ENCODE measurements around the gene PDE3A. TPM values are rescaled to one million over a fixed set of nuclear protein-coding genes. Genes with fewer than 3 reads are reported as not detected.

PDE3A gene
- total and polyA plus RNA-seq, 2 experiments from 2014 or later = 11.1 to 61.6 TPM

DNA sequence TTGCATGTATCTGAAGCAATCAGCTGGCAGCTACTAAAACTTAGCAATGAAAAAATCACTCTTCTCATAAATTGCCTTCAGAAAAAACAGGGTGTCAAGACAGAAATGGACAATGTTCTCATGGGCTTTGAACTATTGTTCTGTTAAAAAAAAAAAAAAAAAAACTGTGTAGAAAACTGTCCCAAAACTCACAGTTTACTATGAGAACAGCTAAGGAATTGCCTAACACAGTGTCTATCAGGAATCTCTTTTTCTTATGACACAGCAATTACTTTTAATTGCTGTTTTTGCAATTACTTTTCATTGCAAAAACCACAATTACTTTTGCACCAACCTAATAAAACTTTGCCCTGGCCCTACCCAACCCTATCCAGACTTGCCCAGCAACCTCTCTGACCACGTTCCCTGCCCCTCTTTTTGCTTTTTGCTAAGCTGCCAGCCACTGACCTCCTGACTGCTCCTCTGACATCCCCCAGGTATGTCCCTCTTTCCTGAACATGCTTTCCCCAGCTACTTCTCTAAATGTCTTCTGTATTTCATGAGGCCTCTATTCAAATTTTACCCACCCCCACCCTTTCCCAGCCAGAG is 258.8 kb downstream of the PDE3A start:
- H3K9me2 ChIP-seq (replicated peaks; ENCODE audit: insufficient read depth) = no peaks in the 10 kb centered on the region
- TF ChIP-seq, protein P1, sequence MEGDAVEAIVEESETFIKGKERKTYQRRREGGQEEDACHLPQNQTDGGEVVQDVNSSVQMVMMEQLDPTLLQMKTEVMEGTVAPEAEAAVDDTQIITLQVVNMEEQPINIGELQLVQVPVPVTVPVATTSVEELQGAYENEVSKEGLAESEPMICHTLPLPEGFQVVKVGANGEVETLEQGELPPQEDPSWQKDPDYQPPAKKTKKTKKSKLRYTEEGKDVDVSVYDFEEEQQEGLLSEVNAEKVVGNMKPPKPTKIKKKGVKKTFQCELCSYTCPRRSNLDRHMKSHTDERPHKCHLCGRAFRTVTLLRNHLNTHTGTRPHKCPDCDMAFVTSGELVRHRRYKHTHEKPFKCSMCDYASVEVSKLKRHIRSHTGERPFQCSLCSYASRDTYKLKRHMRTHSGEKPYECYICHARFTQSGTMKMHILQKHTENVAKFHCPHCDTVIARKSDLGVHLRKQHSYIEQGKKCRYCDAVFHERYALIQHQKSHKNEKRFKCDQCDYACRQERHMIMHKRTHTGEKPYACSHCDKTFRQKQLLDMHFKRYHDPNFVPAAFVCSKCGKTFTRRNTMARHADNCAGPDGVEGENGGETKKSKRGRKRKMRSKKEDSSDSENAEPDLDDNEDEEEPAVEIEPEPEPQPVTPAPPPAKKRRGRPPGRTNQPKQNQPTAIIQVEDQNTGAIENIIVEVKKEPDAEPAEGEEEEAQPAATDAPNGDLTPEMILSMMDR (IDR thresholded peaks at IDR 0.05; ENCODE audit: poor library complexity) = no peak
- TF ChIP-seq EZH2 (IDR thresholded peaks at IDR 0.05; ENCODE audit: borderline replicate concordance) (no peak), EZH2phosphoT487 (IDR thresholded peaks at IDR 0.05; ENCODE audit: low read depth, severe bottlenecking, unreplicated experiment) (no peak)
- DNase-seq (ENCODE audit: low spot score) = no peak
- H3K27me3 ChIP-seq = no peaks in the 10 kb centered on the region
- H3K4me1 ChIP-seq (ENCODE audit: insufficient read depth) = peaks cover 48% of the 10 kb centered on the region
- no peaks in the 10 kb centered on the region for H3K79me2 ChIP-seq
- no peak overlapping the region for H3K4me3 ChIP-seq
- 75% methylated on average over 1 of the region's 1 CpG for WGBS (ENCODE audit: low lambda C conversion rate, missing lambda C conversion rate)
- peak overlapping the region; percentile 81 for H3K27ac ChIP-seq
- H4K20me1 ChIP-seq (ENCODE audit: insufficient read depth, poor library complexity, severe bottlenecking) = no peaks in the 10 kb centered on the region
- H2AFZ ChIP-seq = no peak overlapping the region
- peak overlapping the region; percentile 52 for H3K4me2 ChIP-seq
- no peaks in the 10 kb centered on the region for H3K36me3 ChIP-seq (replicated peaks; ENCODE audit: insufficient read depth, low read depth)
- no peaks in the 10 kb centered on the region for H3K9me3 ChIP-seq (ENCODE audit: low read depth)

DNA sequence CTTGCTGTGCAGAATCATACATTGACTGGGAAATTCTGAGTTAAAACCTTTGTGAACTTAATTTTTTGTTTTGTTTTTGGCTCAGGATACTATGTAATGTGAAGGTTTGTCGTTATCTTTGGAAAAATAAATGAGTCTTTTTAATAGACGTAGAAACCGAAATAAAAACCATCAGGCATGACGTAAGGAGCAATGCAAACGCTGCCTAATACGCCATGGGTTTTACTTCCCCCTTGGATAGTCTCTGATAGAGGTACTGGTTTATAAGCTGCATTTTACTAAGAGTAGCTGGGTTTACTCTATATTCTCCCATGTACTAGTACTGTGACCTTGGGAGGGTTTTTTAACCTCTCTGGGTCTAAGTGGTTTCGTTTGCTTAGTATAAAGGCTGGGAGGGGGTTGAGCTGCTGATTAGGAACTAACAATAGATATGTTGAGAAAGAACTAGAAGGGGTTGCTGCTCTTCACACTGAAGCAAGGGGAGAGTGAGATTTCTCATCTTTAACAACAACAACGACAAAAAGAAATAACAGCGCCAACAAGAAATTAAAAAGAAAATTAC is 260.0 kb downstream of the PDE3A start:
- 66% methylated on average over 9 of the region's 9 CpGs for WGBS (ENCODE audit: low lambda C conversion rate, missing lambda C conversion rate)
- no peak overlapping the region for H2AFZ ChIP-seq
- DNase-seq (ENCODE audit: low spot score) = no peak

DNA sequence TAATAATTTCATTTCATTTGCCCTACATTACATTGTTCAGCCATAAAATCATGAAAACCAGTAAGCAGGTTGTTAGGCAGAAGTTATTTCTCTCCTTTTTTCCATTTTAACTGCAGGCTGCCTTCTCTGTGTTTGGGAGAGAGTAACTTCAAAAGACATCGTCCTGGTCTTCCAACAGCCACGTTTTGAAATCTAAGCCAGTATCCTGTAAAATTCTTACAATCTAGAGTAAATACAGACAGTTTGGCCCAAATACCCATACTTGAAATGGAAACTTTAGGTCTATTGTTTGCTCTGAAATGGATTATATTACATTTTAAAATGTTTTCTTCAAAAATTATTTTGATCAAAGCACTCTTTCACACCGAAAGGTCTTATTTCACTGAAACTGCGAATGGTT is 260.7 kb downstream of the PDE3A start:
- TF ChIP-seq EZH2phosphoT487 (IDR thresholded peaks at IDR 0.05; ENCODE audit: low read depth, severe bottlenecking, unreplicated experiment) = peak; percentile 35
- TF ChIP-seq, protein P1 (IDR thresholded peaks at IDR 0.05; ENCODE audit: poor library complexity) = no peak
- H4K20me1 ChIP-seq (ENCODE audit: insufficient read depth, poor library complexity, severe bottlenecking) = no peaks in the 10 kb centered on the region
- H3K9me2 ChIP-seq (replicated peaks; ENCODE audit: insufficient read depth) = no peaks in the 10 kb centered on the region
- H3K36me3 ChIP-seq (replicated peaks; ENCODE audit: insufficient read depth, low read depth) = no peaks in the 10 kb centered on the region
- no peak overlapping the region for H2AFZ ChIP-seq
- no peaks in the 10 kb centered on the region for H3K9me3 ChIP-seq (ENCODE audit: low read depth)
- H3K27ac ChIP-seq = peak overlapping the region; percentile 81
- peak overlapping the region; percentile 52 for H3K4me2 ChIP-seq
- DNase-seq (ENCODE audit: low spot score) = peak; percentile 36
- no peaks in the 10 kb centered on the region for H3K27me3 ChIP-seq
- H3K4me1 ChIP-seq (ENCODE audit: insufficient read depth) = peaks cover 48% of the 10 kb centered on the region
- no peak overlapping the region for H3K4me3 ChIP-seq
- WGBS (ENCODE audit: low lambda C conversion rate, missing lambda C conversion rate) = 24% methylated on average over 4 of the region's 4 CpGs
- no peaks in the 10 kb centered on the region for H3K79me2 ChIP-seq

More for the DNA sequence above, 260.0 kb downstream of the PDE3A start:
- no peaks in the 10 kb centered on the region for H3K9me3 ChIP-seq (ENCODE audit: low read depth)
- H3K4me2 ChIP-seq = peak overlapping the region; percentile 52
- H3K9me2 ChIP-seq (replicated peaks; ENCODE audit: insufficient read depth) = no peaks in the 10 kb centered on the region
- peak overlapping the region; percentile 81 for H3K27ac ChIP-seq
- H3K4me3 ChIP-seq = no peak overlapping the region
- H3K4me1 ChIP-seq (ENCODE audit: insufficient read depth) = peaks cover 48% of the 10 kb centered on the region
- H3K36me3 ChIP-seq (replicated peaks; ENCODE audit: insufficient read depth, low read depth) = no peaks in the 10 kb centered on the region
- H3K27me3 ChIP-seq = no peaks in the 10 kb centered on the region
- no peak for TF ChIP-seq EZH2 (IDR thresholded peaks at IDR 0.05; ENCODE audit: borderline replicate concordance)
- TF ChIP-seq EZH2phosphoT487 (IDR thresholded peaks at IDR 0.05; ENCODE audit: low read depth, severe bottlenecking, unreplicated experiment) = no peak
- TF ChIP-seq, protein P1 (IDR thresholded peaks at IDR 0.05; ENCODE audit: poor library complexity) = no peak
- no peaks in the 10 kb centered on the region for H4K20me1 ChIP-seq (ENCODE audit: insufficient read depth, poor library complexity, severe bottlenecking)
- no peaks in the 10 kb centered on the region for H3K79me2 ChIP-seq

Measured in hepatocyte (in vitro differentiated cells).